ENCODE data around the gene FNDC3A.
A peak's percentile ranks its signal among the peaks of the same experiment; 100 is the strongest.

The FNDC3A gene

DNA sequence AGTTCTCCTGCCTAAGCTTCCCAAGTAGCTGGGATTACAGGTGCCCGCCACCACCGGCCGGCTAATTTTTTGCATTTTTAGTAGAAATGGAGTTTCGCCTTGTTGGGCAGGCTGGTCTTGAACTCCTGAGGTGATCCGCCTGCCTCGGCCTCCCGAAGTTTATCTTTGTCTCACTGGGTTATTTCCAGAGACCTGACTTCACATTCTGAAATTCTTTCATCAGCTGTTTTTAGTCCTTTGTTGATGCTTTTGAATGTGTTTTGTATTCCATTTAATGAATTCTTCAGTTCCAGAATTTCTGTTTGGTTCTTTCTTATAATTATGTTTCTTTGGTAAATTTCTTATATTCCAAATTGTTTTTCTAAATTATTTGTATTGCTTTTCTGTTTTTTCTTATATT lies 189.0 kb downstream of the FNDC3A start:
- DNase-seq: no peak

DNA sequence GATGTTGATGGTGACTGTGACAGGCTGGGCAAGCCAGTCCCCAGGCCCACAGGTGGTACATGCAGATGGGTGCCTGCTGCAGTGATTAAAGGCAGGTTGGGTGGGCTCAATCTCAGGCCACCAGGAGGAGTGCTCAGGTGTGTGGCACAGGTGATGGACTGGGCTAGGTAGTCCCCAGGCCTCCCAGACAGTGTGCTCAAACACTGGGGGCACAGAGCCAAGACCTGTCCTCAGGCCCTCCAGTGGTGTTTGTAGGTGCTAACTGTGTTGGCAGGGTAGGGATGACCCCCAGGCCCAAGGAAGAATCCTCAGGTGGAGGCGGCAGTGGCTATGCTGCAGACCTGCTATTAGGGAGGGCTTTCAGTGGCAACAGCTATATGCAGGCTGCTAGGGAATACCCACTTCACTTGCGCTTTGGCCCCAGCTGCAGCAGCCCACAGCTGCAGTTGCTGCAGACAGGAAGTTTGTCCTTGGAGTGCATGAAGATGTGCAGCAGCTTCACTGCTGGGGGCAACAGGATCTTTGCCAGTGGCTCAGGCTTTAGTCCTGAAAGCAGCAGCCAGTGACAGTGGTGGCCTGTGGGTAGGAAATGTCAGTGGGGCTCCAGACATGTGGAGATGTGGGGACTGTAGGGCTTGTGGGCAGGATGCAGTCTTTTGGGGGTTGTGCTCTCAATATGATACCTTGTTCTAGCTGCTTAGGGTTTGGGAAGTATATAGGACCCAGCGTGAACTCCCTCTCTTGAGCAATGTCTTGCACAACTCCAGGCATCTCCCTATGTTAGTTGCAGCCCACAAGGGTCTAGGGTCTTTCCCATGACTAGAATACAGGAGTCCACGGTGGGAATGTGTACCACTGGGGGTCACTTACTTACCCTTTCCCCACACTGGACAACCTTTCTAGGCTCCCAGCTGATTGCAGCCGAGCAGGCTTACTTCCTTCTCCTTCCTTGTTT lies 190.4 kb downstream of the FNDC3A start:
- no peak for DNase-seq

DNA sequence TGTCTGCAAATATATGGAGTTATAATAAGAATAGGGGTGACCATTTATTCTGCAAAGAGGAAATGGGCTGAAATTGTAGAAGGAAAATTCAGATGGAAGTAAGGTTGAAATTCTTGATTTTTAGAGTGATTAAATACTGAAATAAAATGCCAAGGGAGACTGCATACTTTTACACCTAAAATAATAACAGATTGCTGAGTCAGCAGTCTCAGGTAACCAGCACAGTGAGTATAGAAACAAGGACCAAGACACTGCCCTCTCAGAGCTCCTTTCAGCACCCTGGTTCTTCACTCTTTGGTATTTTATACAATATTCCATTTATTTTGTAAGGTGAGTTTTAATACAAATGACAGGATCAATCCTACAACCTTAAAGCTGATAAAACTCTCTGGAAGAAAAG lies 195.6 kb downstream of the FNDC3A start:
- DNase-seq: no peak

DNA sequence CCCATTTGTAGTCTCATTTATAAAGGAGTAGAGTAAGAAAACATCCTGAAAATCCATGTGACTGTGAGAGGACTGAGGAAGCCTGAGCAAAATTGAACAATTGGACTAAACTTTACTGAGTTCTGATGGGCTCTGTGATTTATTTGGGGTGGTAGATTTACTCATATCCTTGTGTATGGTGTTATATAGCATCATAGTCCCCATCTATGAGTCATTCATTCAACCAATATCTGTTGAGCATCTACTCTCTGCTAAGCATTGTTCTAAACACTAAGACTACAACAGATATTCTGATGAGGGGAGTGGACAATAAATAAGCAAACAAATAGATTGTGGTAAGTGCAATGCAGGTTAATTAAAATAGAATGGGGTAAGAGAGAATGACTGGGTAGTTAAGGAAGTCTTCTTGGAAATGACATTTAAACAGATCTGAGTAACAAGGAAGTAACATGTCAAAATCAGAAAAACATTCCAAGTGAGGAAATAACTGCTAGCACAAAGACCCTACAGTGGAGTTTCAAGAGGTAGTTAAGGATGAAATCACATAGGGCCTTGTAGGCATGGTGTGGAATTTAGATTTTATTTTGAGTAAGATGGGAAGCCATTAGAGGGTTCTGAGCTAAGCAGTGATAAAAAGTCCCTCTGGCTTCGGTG lies 208.1 kb downstream of the FNDC3A start:
- no peak for DNase-seq

DNA sequence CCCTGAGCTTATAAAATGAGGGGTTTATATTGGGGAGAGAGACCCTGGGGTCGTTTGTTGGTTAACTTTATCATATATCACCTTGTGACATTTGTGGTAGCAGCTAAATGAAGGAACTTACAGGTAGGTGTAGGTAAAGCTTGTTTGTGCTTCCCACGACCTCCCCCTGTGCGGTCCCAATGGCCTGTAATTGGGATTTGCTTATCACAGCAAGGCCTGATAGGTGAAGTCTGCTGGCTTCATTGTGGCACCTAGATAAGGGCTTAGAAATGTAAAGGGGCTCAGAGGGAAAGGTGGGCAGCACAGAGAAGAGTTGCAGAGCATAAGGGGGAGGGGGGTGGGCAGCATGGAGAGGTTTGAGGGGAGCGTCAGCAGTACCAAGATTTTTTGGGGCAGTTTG lies 208.9 kb downstream of the FNDC3A start:
- DNase-seq: no peak

DNA sequence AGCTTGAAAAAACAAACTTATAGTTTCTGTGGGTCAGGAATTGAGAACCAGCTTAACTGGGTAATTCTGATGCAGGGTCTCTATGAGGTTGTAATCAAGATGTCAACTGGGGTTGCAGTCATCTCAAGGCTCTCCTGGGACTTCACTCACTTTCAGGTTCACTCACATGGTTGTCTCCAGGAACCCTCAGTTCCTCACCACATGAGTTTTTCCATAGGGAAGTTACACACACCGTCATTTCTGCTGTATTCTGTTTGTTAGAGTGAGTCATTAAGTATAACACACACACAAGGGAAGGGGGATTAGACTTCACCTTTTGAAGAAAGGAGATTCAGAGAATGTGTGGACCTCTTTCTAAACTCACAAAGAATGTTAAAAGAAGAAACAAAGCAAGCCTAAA lies 209.6 kb downstream of the FNDC3A start:
- DNase-seq: no peak

DNA sequence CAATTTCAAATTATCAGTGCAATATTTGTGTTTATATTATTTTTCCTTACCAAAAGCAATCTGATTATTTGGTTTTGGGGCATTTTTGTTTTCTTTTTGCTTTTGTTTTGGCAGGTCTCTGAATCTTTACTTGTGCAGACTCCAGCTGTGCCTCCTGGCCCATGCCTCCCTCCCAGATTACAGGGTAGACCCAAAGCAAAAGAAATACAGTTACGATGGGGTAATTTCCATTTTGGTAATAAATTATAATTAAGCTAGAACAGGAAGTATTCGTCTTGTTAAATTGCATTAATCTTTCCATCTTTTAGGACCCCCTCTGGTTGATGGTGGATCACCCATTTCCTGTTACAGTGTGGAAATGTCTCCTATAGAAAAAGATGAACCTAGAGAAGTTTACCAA lies 215.2 kb downstream of the FNDC3A start:
- no peak for DNase-seq

DNA sequence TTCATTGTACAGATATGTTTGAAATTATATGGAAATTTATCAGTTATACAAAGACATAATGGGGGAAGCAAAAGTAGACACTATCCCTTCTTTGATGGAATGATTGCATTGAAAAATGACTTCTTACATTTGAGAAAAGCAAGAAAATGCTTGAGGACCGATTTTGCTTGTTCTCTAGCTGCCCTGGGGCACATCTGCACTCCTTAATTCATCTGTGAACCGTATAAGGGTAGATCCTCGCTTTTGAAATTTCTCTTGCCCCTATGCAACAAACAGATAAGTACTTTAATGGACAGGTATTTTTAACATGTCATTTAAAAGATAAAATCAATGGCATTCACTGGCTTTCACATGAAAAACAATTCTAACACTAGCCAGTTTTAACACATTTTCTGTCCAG lies 230.9 kb downstream of the FNDC3A start:
- DNase-seq: no peak

DNA sequence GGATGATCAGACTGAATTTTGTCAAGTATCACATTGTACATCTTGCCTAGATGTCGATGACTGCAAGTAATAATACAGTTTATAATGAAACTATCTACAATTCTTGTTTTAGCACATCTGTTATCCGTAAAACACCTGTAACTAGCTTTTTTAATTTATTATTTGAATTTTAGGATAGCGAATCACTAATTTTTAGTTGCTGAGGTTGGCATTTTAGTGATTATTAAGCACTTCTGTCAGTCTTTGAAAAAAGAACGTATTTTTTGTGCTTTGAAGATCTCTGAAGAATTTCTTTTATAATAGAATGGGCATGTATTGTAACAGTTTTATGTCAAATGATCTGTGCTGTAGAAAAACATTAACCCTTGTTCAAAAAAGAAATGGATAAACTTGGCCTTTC lies 232.9 kb downstream of the FNDC3A start:
- DNase-seq: no peak

DNA sequence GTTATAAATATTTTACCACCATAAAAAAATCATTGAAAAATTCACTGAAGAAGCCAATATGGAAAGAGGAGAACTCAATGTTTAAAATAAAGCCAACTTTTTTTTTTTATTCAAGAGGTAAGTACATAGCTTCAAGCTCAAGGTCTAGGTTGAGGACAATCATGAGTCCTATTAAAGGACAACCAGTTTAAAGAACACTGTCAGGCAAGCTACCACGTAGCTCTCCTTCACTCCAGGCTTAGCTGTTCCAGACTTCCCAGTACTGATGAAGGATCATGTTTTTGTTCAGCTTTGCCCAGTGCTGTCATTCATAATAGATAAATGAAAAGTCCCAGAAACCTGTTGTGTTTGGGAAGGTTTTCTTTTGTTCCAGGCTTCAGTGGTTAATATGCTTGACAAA lies 234.4 kb downstream of the FNDC3A start:
- DNase-seq: no peak

DNA sequence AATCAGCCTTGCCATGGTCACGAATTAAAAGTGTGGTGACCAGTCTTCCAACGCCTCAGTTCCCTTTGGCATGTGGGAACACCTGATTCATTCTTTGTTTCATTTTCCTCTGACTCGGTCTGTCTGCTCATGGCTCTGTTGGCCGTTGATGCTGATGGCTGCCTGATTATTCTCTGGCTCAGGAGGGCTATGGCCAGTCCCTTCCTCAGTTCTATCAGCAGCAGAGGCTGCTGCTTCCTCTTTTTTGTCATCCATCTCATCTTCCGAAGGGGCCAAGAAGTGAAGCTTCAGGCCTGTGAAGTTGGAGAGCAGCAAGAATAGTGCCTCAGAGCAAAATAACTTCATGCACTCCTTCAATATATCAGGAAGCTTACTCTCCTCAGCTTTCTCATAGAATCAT lies 235.0 kb downstream of the FNDC3A start:
- DNase-seq: no peak

DNA sequence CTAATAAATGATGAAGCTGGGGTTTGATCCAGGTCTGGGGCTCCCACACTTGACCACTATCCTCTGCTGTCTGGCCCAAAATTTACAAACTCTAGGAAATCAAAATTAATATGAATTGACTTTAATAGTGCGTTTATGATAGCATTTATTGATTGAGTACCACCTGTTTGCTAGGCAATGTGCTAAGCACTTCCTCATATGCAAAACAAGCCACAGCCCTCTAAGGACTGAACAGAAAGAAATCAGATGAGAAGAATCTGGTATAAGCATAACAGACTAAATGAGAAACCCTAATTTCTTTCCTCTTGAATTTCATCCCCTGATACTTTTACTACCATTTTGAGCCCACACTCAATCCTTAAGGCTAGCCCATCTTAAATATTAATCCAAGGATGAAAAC lies 237.8 kb downstream of the FNDC3A start:
- no peak for DNase-seq

DNA sequence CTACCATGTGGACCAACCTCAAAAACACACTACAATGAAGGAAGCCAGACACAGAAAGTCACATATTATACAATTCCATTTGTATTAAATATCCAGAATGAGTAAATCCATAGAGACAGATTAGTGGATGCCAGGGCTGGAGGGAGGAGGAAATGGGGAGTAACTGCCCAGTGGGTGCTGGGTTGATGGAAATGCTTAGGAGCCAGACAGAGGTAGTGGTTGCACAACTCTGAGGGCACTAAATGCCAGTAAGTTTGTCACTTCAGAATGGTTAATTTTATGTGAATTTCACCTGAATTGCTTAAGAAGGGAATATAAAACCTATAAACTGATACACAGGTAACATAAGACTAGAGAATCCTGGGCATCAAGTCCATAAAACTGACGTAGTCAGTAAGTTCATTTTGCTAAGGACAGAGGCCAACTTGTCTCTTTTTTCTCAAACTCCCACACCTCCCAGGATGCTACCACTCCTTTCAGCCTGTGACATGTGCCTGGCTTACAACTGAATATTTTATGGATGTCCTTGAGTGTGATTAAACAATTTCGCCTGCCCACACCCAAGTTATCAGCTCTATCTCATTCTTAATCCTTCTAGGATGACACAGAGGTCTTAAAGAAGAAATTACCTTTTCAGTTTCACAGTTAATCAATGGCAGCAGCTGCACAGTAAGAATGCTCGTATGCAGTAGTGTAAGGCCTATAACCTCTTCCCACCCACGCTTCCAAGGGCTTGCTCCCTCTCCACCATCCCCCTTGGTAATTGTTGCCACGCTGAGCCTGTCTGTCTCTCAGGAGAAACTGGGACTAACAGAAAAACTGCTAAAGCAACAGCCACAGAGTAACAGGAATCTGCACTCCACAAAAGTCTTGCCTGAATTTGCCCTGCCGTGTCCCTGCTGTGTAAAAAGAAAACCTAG lies 238.5 kb downstream of the FNDC3A start:
- no peak for DNase-seq

DNA sequence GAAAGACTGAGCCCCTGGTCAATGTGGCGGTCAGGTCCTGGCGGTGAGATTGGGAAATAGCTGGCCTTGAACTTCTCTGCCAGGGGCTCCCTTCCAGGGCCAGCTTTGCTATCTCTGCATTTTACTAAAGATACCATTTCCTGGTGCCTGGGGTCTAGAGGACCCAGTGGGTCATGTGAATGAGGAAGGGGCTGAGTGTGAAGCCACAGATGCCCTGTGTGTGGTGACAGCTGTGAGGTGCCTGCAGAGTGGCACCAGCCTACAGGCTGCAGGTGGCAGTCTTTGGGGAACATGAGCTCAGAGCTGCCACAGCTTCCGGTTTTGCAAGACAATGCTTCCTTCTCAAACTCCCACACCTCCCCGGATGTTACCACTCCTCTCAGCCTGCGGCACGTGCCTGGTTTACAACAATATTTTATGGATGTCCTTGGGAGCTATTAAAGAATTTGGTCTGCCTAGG lies 239.2 kb downstream of the FNDC3A start:
- peak; percentile 38 for DNase-seq

DNA sequence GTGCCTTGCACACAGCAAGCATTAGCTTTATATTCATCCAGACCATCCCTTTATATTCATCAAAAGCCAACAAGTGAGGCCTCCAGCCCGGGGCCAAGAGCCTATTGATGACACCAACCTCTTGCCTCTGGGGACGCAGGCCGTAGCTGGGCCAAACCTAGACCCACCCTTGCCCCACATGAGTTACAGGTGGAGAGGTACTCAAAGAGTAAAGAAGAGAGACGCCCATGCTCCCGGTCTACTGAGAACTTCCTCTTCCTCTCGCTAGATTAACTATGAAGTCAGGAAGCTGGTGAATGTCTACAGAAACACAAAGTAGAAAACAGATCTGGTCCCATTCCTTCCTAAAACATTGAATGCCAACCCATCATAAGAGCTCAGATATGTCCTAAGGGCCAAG lies 240.6 kb downstream of the FNDC3A start:
- no peak for DNase-seq

DNA sequence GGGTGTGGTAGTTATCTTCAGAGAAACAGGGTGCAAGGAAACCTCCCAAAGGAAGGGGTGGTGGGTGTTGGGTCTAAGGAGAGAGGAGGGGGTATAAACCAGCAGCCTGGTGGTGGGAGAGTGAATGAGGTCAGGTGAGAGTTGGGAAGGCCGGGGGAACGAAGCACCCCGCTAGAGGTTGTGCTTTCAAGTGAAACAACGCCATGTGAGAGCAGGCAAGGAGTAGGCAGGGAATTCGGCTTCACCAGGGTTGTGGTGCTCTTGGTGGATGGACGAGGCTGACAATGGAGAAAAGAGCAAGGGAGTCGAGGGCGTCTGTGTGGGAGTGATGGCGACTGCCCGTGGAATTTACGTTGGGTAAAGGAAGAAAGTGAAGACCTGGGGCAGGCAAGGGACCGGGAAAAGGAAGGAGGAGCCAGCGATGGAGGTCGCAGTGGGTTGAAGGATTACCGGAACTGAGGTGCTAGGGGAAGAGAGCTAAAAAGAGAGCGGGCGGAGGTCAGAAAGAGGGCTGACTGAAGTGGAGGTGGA lies 242.3 kb downstream of the FNDC3A start:
- DNase-seq: no peak

DNA sequence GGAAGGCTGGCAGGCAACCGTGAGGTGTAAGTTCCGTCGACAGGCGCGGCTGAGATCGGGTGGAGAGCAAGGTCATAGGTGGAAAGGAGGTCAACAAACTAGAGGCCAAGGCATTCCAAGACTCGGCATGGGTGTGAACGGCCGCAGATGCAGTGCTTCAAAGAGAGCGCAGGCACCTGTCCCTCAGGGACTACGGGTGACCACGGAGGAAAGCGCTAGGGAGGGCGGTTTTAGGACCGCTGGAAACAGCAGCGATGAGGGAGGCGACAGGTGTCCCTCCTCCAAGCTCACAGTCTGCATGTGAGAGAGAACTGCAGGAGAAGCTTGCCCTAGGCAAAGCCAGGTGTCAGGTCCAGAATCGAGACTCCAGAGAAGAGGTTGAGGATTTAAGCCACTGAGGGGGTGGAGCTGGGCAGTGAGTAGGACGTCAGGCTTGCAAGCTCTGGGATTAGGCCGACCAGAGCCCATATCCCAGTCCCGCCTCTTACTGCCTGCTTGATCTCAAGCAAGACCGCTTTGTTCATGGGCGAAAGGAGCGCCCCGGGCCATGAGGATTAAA lies 242.9 kb downstream of the FNDC3A start:
- no peak for DNase-seq

DNA sequence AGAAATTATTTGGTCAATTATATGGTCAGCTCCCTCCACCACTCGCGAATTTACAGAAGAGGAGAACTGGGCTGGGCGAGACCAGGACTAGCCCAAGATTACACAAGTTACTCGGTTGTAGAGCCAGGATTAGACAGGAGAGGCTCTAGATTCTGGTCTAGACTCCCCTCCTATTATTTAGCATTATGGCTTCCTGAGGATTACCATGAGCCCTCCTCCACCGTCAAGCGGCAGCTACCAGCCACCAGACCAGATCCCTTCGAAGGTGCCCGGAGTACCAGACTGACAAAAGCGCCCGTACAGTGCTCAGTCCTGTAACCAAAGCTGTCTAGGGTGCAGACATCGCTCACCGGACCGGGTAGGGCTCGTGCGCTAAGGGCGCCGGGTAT lies 243.9 kb downstream of the FNDC3A start:
- no peak for DNase-seq

DNA sequence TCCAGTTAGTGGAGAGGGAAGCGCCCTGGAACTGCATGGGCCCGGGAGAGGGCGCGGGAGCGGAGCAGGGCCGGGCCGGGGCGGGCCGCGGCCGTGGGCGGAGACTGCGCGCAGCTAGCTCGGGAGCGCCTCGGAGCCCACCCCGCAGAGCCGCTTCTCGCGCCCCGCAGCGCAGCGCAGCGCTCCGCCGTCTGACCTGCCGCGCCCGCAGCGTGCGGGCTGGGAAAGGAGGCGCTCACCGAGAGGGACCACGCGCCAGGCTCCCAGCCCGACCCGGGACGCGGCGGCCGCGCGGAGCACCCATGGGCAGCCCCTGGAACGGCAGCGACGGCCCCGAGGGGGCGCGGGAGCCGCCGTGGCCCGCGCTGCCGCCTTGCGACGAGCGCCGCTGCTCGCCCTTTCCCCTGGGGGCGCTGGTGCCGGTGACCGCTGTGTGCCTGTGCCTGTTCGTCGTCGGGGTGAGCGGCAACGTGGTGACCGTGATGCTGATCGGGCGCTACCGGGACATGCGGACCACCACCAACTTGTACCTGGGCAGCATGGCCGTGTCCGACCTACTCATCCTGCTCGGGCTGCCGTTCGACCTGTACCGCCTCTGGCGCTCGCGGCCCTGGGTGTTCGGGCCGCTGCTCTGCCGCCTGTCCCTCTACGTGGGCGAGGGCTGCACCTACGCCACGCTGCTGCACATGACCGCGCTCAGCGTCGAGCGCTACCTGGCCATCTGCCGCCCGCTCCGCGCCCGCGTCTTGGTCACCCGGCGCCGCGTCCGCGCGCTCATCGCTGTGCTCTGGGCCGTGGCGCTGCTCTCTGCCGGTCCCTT lies 244.5 kb downstream of the FNDC3A start, which contains the start of gene MLNR:
TSS of gene MLNR (plus strand) at position 303 of the 820 bp plus-strand sequence. CDS start at position 303, 0 bp downstream.
- peak; percentile 36 for DNase-seq

DNA sequence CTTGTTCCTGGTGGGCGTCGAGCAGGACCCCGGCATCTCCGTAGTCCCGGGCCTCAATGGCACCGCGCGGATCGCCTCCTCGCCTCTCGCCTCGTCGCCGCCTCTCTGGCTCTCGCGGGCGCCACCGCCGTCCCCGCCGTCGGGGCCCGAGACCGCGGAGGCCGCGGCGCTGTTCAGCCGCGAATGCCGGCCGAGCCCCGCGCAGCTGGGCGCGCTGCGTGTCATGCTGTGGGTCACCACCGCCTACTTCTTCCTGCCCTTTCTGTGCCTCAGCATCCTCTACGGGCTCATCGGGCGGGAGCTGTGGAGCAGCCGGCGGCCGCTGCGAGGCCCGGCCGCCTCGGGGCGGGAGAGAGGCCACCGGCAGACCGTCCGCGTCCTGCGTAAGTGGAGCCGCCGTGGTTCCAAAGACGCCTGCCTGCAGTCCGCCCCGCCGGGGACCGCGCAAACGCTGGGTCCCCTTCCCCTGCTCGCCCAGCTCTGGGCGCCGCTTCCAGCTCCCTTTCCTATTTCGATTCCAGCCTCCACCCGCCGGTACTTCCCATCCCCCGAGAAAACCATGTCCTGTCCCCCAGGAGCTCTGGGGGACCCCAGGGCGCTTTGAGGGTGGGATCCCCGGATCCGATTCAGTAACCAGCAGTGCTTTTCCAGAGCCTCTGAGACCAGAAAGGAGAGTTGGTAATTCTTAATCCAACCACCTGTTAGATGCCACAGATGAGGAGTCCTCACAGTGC lies 245.3 kb downstream of the FNDC3A start:
- DNase-seq: no peak

DNA sequence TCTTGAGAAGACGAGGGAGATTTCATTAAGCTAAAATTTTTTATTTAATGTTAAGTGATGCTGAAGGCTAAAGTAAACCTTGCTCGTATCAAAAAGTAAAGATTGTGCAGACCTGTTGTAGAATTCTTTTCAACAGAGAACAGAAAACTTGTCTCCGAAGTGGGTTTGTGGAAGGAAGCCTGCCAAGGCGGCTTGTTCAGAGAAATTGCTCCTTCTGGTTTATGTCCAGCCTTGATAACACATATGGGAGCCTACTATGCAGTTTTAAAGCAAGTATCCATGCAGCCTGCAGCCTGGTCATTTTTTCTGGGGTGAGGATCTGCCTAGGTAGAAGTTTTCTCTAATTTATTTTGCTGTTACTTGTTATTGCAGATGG lies 245.9 kb downstream of the FNDC3A start:
- DNase-seq: no peak

Data from activated gamma-delta T cell treated with Interleukin-2 at 50 U/mL for 16 hours (primary cell).